OCI-LY7 (cell line): ENCODE results near the gene UBL3.

Experiments used
- EZH2phosphoT487 ChIP-seq: fragments of 200-600 bp; sonication (generic); IDR thresholded peaks from 2 replicates; pipeline ENCODE4 v1.6.1; 2018; ENCODE audit warnings: low read depth, borderline replicate concordance, mild to moderate bottlenecking, mixed run types, antibody characterized with exemption, low read length, moderate library complexity, mixed read lengths
- TF ChIP-seq, protein P1 (sequence below): fragments of 200-600 bp; sonication (generic); conservative IDR thresholded peaks from 2 replicates; pipeline ENCODE4 v1.5.1; 2014; ENCODE audit warnings: mild to moderate bottlenecking, antibody characterized with exemption, low read length, moderate library complexity, mixed read lengths

DNA sequence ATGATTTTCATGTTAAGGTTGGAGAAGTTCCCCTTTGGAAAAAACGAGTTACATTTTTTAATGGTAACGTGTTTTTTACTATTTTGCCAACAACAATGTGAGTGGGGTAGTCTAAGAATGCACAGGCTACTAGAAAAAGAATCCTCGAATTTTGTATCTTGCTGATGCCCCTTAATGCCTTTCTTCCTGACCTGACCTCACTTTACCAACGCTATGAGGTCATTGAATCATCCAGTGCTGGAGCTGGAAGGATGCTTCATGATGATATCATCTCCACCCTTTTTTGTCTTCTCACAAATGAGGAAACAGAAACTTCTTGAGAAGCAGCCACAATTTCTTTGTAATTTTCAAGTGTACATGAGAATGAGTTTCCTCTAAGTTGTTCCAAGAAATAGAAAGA is 8.2 kb upstream of the UBL3 start:
- TF ChIP-seq, protein P1, sequence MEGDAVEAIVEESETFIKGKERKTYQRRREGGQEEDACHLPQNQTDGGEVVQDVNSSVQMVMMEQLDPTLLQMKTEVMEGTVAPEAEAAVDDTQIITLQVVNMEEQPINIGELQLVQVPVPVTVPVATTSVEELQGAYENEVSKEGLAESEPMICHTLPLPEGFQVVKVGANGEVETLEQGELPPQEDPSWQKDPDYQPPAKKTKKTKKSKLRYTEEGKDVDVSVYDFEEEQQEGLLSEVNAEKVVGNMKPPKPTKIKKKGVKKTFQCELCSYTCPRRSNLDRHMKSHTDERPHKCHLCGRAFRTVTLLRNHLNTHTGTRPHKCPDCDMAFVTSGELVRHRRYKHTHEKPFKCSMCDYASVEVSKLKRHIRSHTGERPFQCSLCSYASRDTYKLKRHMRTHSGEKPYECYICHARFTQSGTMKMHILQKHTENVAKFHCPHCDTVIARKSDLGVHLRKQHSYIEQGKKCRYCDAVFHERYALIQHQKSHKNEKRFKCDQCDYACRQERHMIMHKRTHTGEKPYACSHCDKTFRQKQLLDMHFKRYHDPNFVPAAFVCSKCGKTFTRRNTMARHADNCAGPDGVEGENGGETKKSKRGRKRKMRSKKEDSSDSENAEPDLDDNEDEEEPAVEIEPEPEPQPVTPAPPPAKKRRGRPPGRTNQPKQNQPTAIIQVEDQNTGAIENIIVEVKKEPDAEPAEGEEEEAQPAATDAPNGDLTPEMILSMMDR, result no peak
- no peak for TF ChIP-seq EZH2phosphoT487
